Kidney (tissue), 14 donors: Measurements from ENCODE around the gene SH3PXD2A. TPM values are rescaled to one million over a fixed set of nuclear protein-coding genes. Genes with fewer than 3 reads are reported as not detected.

Experiments used
- DNase-seq, 5 donors: peaks; one replicate each; pipeline ENCODE4 v3.0.0-alpha.2; 2013 to 2020
- FAIRE-seq: peaks from 2 replicates; lab custom pipeline; 2012; peaks lifted over from hg19 to GRCh38; lab: Jason Lieb, UNC
- H3K27ac ChIP-seq, 2 donors: one replicate each; pipeline ENCODE4 v1.7.0; 2013; ENCODE audit warnings: low read depth in 2 of 2, low read length in 2 of 2, inconsistent platforms in 1 of 2
- H3K27me3 ChIP-seq: one replicate; pipeline ENCODE4 v1.7.1; 2013; ENCODE audit warnings: low read length, inconsistent platforms; ENCODE audit not compliant: control insufficient read depth, insufficient read depth
- H3K36me3 ChIP-seq, 3 donors: one replicate each; pipeline versions ENCODE4 v1.7.0 to v1.7.1; 2013; ENCODE audit warnings: low read length in 3 of 3, control low read depth in 1 of 3, inconsistent platforms in 1 of 3; ENCODE audit not compliant: insufficient read depth in 3 of 3, control insufficient read depth in 2 of 3
- H3K4me1 ChIP-seq, 3 donors: one replicate each; pipeline versions ENCODE4 v1.7.0 to v1.7.1; 2013; ENCODE audit warnings: low read length in 3 of 3, inconsistent platforms in 1 of 3, low read depth in 1 of 3; ENCODE audit not compliant: control insufficient read depth in 2 of 3, insufficient read depth in 2 of 3
- H3K4me3 ChIP-seq, 3 donors: one replicate each; pipeline versions ENCODE4 v1.7.0 to v1.8.1; 2013; ENCODE audit warnings: low read length in 3 of 3, control low read depth in 1 of 3, inconsistent platforms in 1 of 3
- H3K9ac ChIP-seq, 3 donors: one replicate each; pipeline versions ENCODE4 v1.7.0 to v1.7.1; 2013; ENCODE audit warnings: low read length in 3 of 3, control low read depth in 1 of 3, inconsistent platforms in 1 of 3
- H3K9me3 ChIP-seq, 3 donors: one replicate each; pipeline versions ENCODE4 v1.7.0 to v1.7.1; 2013; ENCODE audit warnings: low read length in 3 of 3, control low read depth in 1 of 3, inconsistent platforms in 1 of 3; ENCODE audit not compliant: control insufficient read depth in 2 of 3, insufficient read depth in 1 of 3
- intact Hi-C: fragments of 100-400 bp; cut with DNase I; formaldehyde crosslinking; loops from one replicate; pipeline ENCODE4 v1.11.1; 2022
- polyA plus RNA-seq: library from polyadenylated mRNA; stranded (reverse); fragments of 350-450 nt; fragmentation: Illumina TruSeq; extraction: RNeasy Lipid Tissue Mini Kit (QIAGEN cat#74804); gene quantifications from one replicate; pipeline ENCODE4 v1.2.3, GENCODE V29; 2014; ENCODE audit warnings: low read depth, low replicate concordance; ENCODE audit not compliant: insufficient read depth
- total RNA-seq: library from RNA; stranded (reverse); fragmentation: NEBNext Ultra II Directional; extraction: Animal tissue kit (Norgen Biotek cat#: 25700); gene quantifications from one replicate; pipeline ENCODE4 v1.2.1, GENCODE V29; 2021
- TF ChIP-seq, protein P1 (sequence below): IDR thresholded peaks from 3 replicates; pipeline ENCODE4 v1.5.1; 2012; ENCODE audit warnings: mild to moderate bottlenecking, moderate library complexity, borderline replicate concordance; ENCODE audit not compliant: insufficient read depth; ENCODE audit errors: extremely low read depth
- donor health status: control.
- donor health status: control.
- donor health status: control.
- donor health status: control.
- donor health status: control.
- donor health status: DM: yes; HTN: yes; CAD: no.
- donor health status: Normal renal cell carcinoma (clear cell type).

SH3PXD2A gene
- total and polyA plus RNA-seq, 2 donors from 2014 or later, result 2.4 to 20.1 TPM

DNA sequence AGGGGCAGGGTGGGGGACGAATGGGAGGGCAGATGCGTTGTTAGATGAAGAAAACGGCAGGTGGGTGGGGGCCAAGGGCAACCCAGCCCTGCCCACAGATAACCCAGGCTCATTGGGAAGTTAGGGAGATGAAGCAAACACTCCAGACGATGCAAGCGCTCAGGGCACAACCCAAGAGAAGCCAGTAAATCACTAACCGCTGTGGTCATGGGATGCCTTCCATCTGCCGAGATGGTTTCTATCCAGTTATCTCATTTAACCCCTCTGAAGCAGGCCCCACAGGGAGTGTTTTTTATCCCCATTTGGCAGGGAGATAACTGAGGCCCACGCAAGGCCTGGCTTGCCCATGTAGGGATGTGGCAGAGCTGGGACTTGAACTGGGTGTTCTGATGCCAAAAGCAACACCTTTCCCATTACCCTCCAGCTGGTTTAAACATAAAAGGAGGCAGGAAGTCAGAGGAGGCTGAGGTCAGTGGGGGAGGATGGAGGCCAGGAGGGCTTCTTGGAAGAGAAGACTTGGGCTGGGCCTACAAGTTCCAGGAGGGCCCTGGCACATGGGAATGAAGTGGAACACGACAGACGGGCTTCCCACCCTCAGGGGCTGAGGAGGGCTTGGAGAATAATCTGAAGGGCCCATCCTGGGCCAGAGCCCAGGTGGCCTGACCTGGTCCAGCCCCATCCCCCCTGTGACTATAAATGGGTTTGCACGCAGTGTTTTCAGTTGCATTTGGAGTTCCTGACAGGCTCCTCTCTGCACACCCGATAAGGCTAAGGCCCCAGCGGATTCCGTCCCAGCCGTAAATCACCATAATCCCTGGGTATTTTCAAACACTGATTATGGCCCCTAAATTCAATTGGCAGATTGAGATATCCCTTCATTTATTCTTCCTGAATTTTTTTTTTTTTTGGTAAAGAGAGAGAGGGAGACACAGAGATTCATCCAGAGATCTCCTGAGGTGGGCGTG lies 281.0 kb downstream of the SH3PXD2A start:
- FAIRE-seq, result no peak
- Histone ChIP-seq H3K27ac (no peak overlapping the region), H3K9ac (no peak overlapping the region), H3K36me3 (no peaks in the 10 kb centered on the region), H3K9me3 (no peaks in the 10 kb centered on the region), H3K4me3 (no peak overlapping the region), H3K4me1 (peaks cover 0 to 4% (median 0%) of the 10 kb centered on the region in 3 donors), H3K27me3 (no peaks in the 10 kb centered on the region)
- TF ChIP-seq, protein P1, sequence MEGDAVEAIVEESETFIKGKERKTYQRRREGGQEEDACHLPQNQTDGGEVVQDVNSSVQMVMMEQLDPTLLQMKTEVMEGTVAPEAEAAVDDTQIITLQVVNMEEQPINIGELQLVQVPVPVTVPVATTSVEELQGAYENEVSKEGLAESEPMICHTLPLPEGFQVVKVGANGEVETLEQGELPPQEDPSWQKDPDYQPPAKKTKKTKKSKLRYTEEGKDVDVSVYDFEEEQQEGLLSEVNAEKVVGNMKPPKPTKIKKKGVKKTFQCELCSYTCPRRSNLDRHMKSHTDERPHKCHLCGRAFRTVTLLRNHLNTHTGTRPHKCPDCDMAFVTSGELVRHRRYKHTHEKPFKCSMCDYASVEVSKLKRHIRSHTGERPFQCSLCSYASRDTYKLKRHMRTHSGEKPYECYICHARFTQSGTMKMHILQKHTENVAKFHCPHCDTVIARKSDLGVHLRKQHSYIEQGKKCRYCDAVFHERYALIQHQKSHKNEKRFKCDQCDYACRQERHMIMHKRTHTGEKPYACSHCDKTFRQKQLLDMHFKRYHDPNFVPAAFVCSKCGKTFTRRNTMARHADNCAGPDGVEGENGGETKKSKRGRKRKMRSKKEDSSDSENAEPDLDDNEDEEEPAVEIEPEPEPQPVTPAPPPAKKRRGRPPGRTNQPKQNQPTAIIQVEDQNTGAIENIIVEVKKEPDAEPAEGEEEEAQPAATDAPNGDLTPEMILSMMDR, result no peak
- intact Hi-C loops, result no loop called here
- DNase-seq, result no peak

DNA sequence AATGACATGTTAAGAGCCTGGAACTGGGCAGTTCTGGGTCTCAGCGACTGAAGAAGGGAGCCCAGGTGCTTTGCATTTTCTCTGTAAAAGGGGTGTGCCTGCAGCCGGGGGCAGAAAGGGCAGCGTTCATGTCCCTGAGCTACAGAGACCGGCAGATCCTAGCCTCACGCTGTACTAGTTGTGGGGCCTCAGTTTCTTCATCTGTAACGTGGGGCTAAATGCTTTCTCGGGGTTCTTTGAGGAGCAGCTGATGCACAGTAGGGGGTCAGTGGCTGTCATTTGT lies 282.2 kb downstream of the SH3PXD2A start:
- DNase-seq, result no peak
- TF ChIP-seq, protein P1, result no peak
- H3K4me1 ChIP-seq, result no peaks in the 10 kb centered on the region
- H3K9me3 ChIP-seq, result no peaks in the 10 kb centered on the region
- H3K9ac ChIP-seq, result no peak overlapping the region
- no peak for FAIRE-seq
- no peak overlapping the region for H3K27ac ChIP-seq
- no peaks in the 10 kb centered on the region for H3K27me3 ChIP-seq
- H3K36me3 ChIP-seq, result no peaks in the 10 kb centered on the region
- intact Hi-C loops, result no loop called here
- H3K4me3 ChIP-seq, result no peak overlapping the region

DNA sequence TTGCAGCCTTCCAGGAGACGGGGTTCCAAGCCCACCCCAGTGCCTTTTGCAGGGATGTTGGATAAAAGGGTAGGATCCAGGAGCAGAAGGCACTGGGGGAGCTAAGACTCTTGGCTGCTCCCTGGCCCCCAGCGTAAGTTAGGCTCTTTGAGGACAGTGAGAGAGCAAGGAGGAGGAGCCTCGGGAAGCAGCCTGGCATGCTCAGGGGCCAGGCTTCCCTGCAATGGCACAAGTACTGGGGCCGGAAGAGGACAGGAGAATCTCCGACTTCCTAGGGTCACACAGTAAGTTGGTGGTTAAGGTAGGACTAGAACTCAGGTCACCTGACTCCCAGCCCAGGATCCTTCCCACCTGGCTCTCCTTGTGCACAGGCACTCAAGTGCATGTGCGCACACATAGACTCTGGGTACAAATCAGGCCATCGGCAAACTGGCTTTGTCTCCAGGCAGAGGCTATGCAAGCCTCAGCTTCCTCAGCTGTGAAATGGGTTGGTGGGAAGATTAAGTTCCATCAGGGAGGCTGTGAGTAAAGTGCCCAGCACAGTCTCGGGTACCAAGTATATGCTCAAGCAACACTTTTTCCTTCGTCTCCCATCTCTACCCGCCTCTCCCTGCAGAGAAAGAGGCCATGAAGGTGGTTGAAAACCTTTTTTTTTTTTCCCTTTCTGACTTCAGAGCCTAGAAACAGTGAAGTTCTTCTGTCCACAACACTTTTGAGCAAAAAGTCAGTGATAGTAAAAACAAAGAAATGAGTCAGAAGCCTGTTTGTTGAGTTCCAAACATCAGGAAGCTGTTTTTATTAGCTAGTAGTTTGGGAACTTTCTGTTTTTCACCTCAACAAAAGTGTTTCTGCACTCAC lies 282.8 kb downstream of the SH3PXD2A start:
- TF ChIP-seq, protein P1, result no peak
- no peak overlapping the region for H3K4me3 ChIP-seq
- no peak for DNase-seq
- H3K9me3 ChIP-seq, result no peaks in the 10 kb centered on the region
- H3K27ac ChIP-seq, result no peak overlapping the region
- no peaks in the 10 kb centered on the region for H3K36me3 ChIP-seq
- H3K4me1 ChIP-seq, result no peaks in the 10 kb centered on the region
- FAIRE-seq, result no peak
- H3K27me3 ChIP-seq, result no peaks in the 10 kb centered on the region
- no peak overlapping the region for H3K9ac ChIP-seq
- intact Hi-C loops, result no loop called here
